ENCODE data around the gene OSM. TPM values are rescaled to one million over a fixed set of nuclear protein-coding genes. Genes with fewer than 3 reads are reported as not detected.
"Not testable (repeated sequence)": the region's sequence is repeated elsewhere in the genome, so short reads cannot be mapped to it uniquely, and the experiment has no call there.

OSM gene
- polyA plus RNA-seq, 1 donor (not counting 4 experiments of a cell fraction or from before 2014, with no cell fraction given): not detected

DNA sequence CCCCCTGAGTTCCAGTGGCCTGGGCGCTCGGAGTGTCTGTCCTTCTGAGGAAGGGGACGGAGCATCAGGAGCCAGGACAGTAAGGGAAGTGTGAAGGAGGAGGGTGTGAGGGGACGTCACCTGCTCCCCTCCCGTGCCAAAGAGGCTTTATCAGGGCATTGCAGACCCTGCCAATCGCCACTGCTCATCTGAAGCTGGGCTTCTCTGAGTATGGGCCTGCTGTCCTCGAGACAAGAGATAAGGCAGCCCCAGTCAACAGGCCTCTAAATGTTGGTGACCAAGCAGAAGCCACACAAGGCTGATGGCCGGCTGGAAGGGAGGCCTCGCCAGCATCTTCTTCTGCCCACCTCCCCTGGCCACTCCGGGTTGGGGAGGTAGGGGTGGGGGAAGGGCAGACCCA, 49.9 kb downstream of the OSM start:
- no peak for TF ChIP-seq EZH2 (IDR thresholded peaks at IDR 0.05; ENCODE audit: low read length)
- TF ChIP-seq CTCF (optimal IDR thresholded peaks at IDR 0.05 in 1 of 3, IDR thresholded peaks at IDR 0.05 in 1 of 3, conservative IDR thresholded peaks at IDR 0.05 in 1 of 3; ENCODE audit: extremely low read depth in 1 of 3, insufficient read depth in 2 of 3, low read length in 3 of 3): no peak
- Histone ChIP-seq H3K27ac (ENCODE audit: control insufficient read depth, insufficient read depth, low read length) (no peak overlapping the region), H3K79me2 (ENCODE audit: control insufficient read depth, insufficient read depth, low read length) (no peaks in the 10 kb centered on the region), H3K9me1 (ENCODE audit: control insufficient read depth, extremely low read depth, insufficient read depth, low read length) (no peaks in the 10 kb centered on the region), H3K9ac (ENCODE audit: control insufficient read depth, extremely low read depth, insufficient read depth, low read length) (no peak overlapping the region), H2AFZ (ENCODE audit: control insufficient read depth, low read length) (no peak overlapping the region), H3K9me3 (ENCODE audit: control insufficient read depth, low read depth, low read length) (no peaks in the 10 kb centered on the region), H3K4me1 (ENCODE audit: control insufficient read depth, extremely low read depth, insufficient read depth, low read length) (peaks cover 15% of the 10 kb centered on the region), H3K4me2 (ENCODE audit: control insufficient read depth, extremely low read depth, insufficient read depth, low read depth, low read length) (no peak overlapping the region), H4K20me1 (ENCODE audit: control insufficient read depth, extremely low read depth, insufficient read depth, low read length) (no peaks in the 10 kb centered on the region), H3K4me3 (ENCODE audit: control insufficient read depth in 2 of 3, extremely low read depth in 1 of 3, insufficient read depth in 2 of 3, low read depth in 1 of 3, low read length in 3 of 3) (no peak overlapping the region), H3K27me3 (ENCODE audit: control insufficient read depth, extremely low read depth, insufficient read depth, low read length) (peaks cover 6% of the 10 kb centered on the region), H3K36me3 (ENCODE audit: control insufficient read depth in 2 of 2, extremely low read depth in 1 of 2, insufficient read depth in 2 of 2, low read length in 2 of 2) (no peaks in the 10 kb centered on the region)
- DNase-seq (ENCODE audit: low read depth, low spot score) (no peak), FAIRE-seq (no peak)
- dilution Hi-C loops (cut with MboI; ENCODE audit: extremely low pct_ligation_motif_present, low sequenced_read_pairs): no loop called here

- H4K20me1 ChIP-seq (ENCODE audit: control insufficient read depth, extremely low read depth, insufficient read depth, low read length); H3K9me3 ChIP-seq (ENCODE audit: control insufficient read depth, low read depth, low read length); H3K27me3 ChIP-seq (ENCODE audit: control insufficient read depth, extremely low read depth, insufficient read depth, low read length); dilution Hi-C loops (cut with MboI; ENCODE audit: extremely low pct_ligation_motif_present, low sequenced_read_pairs); H3K36me3 ChIP-seq (ENCODE audit: control insufficient read depth in 2 of 2, extremely low read depth in 1 of 2, insufficient read depth in 2 of 2, low read length in 2 of 2); DNase-seq (ENCODE audit: low read depth, low spot score); H2AFZ ChIP-seq (ENCODE audit: control insufficient read depth, low read length); H3K4me2 ChIP-seq (ENCODE audit: control insufficient read depth, extremely low read depth, insufficient read depth, low read depth, low read length); H3K9me1 ChIP-seq (ENCODE audit: control insufficient read depth, extremely low read depth, insufficient read depth, low read length); H3K27ac ChIP-seq (ENCODE audit: control insufficient read depth, insufficient read depth, low read length); H3K79me2 ChIP-seq (ENCODE audit: control insufficient read depth, insufficient read depth, low read length); H3K9ac ChIP-seq (ENCODE audit: control insufficient read depth, extremely low read depth, insufficient read depth, low read length); H3K4me3 ChIP-seq (ENCODE audit: control insufficient read depth in 2 of 3, extremely low read depth in 1 of 3, insufficient read depth in 2 of 3, low read depth in 1 of 3, low read length in 3 of 3); FAIRE-seq: not testable (repeated sequence)
- H3K4me1 ChIP-seq (ENCODE audit: control insufficient read depth, extremely low read depth, insufficient read depth, low read length): peaks cover 15% of the 10 kb centered on the region
Measured at GRCh38 chr22:30216272-30216671, 50.4 kb downstream of the OSM start.

- Histone ChIP-seq H3K4me2 (ENCODE audit: control insufficient read depth, extremely low read depth, insufficient read depth, low read depth, low read length) (no peak overlapping the region), H3K9me3 (ENCODE audit: control insufficient read depth, low read depth, low read length) (no peaks in the 10 kb centered on the region), H3K79me2 (ENCODE audit: control insufficient read depth, insufficient read depth, low read length) (no peaks in the 10 kb centered on the region), H3K9ac (ENCODE audit: control insufficient read depth, extremely low read depth, insufficient read depth, low read length) (no peak overlapping the region), H3K4me3 (ENCODE audit: control insufficient read depth in 2 of 3, extremely low read depth in 1 of 3, insufficient read depth in 2 of 3, low read depth in 1 of 3, low read length in 3 of 3) (no peak overlapping the region), H4K20me1 (ENCODE audit: control insufficient read depth, extremely low read depth, insufficient read depth, low read length) (no peaks in the 10 kb centered on the region), H3K27me3 (ENCODE audit: control insufficient read depth, extremely low read depth, insufficient read depth, low read length) (no peaks in the 10 kb centered on the region), H3K36me3 (ENCODE audit: control insufficient read depth in 2 of 2, extremely low read depth in 1 of 2, insufficient read depth in 2 of 2, low read length in 2 of 2) (no peaks in the 10 kb centered on the region), H3K4me1 (ENCODE audit: control insufficient read depth, extremely low read depth, insufficient read depth, low read length) (peaks cover 24% of the 10 kb centered on the region), H3K27ac (ENCODE audit: control insufficient read depth, insufficient read depth, low read length) (no peak overlapping the region), H3K9me1 (ENCODE audit: control insufficient read depth, extremely low read depth, insufficient read depth, low read length) (no peaks in the 10 kb centered on the region), H2AFZ (ENCODE audit: control insufficient read depth, low read length) (no peak overlapping the region)
- dilution Hi-C loops (cut with MboI; ENCODE audit: extremely low pct_ligation_motif_present, low sequenced_read_pairs): no loop called here
- TF ChIP-seq CTCF (optimal IDR thresholded peaks at IDR 0.05 in 1 of 3, IDR thresholded peaks at IDR 0.05 in 1 of 3, conservative IDR thresholded peaks at IDR 0.05 in 1 of 3; ENCODE audit: extremely low read depth in 1 of 3, insufficient read depth in 2 of 3, low read length in 3 of 3) (no peak), EZH2 (IDR thresholded peaks at IDR 0.05; ENCODE audit: low read length) (no peak)
- DNase-seq (ENCODE audit: low read depth, low spot score) (no peak), FAIRE-seq (no peak)
Measured at GRCh38 chr22:30214703-30215407, 51.8 kb downstream of the OSM start.
